GM18498 (cell line): ENCODE measurements around the gene KRTAP12-2.
"Not testable (repeated sequence)": the region's sequence is repeated elsewhere in the genome, so short reads cannot be mapped to it uniquely, and the experiment has no call there.

Experiments
- ATAC-seq: cut with Tn5 transposase; IDR thresholded peaks from one replicate; pipeline ENCODE4 v1.9.1; 2021; ENCODE audit warnings: mild to moderate bottlenecking, moderate library complexity; ENCODE audit not compliant: unreplicated experiment

KRTAP12-2 gene

GRCh38 chr21:44702973-44703730, 36.4 kb upstream of the KRTAP12-2 start:
- ATAC-seq: no peak

- ATAC-seq: no peak
These were observed 35.6 kb upstream of the KRTAP12-2 start for GRCh38 chr21:44702111-44702972.

- no peak for ATAC-seq
These were observed 34.8 kb upstream of the KRTAP12-2 start for GRCh38 chr21:44701541-44701940.

GRCh38 chr21:44701023-44701400, 34.3 kb upstream of the KRTAP12-2 start:
- ATAC-seq: no peak

- ATAC-seq: no peak
These were observed 33.6 kb upstream of the KRTAP12-2 start for GRCh38 chr21:44700101-44701022.

- no peak for ATAC-seq
These were observed 32.8 kb upstream of the KRTAP12-2 start for GRCh38 chr21:44699502-44700001.

- no peak for ATAC-seq
These were observed 31.3 kb upstream of the KRTAP12-2 start for GRCh38 chr21:44697811-44698734.

GRCh38 chr21:44697172-44697810, 30.6 kb upstream of the KRTAP12-2 start, which contains the start of gene KRTAP10-12:
KRTAP10-12 (plus strand) TSS chr21:44697172; CDS start chr21:44697202, 30 bp downstream.
- ATAC-seq: not testable (repeated sequence)

- ATAC-seq: no peak
These were observed 29.8 kb upstream of the KRTAP12-2 start for GRCh38 chr21:44696572-44696971.

- ATAC-seq: no peak
These were observed 28.9 kb upstream of the KRTAP12-2 start for GRCh38 chr21:44695641-44696040.

- ATAC-seq: no peak
These were observed 28.5 kb upstream of the KRTAP12-2 start for GRCh38 chr21:44695184-44695583.

GRCh38 chr21:44694776-44695175, 28.0 kb upstream of the KRTAP12-2 start:
- ATAC-seq: no peak

GRCh38 chr21:44692798-44693512, 26.2 kb upstream of the KRTAP12-2 start:
- ATAC-seq: no peak

- ATAC-seq: no peak
These were observed 25.0 kb upstream of the KRTAP12-2 start for GRCh38 chr21:44691686-44692085.

GRCh38 chr21:44689740-44690139, 23.0 kb upstream of the KRTAP12-2 start:
- not testable (repeated sequence) for ATAC-seq

GRCh38 chr21:44687671-44688070, 20.9 kb upstream of the KRTAP12-2 start:
- no peak for ATAC-seq

GRCh38 chr21:44686843-44687561, 20.3 kb upstream of the KRTAP12-2 start:
- ATAC-seq: no peak
